NAMALWA (cell line): ENCODE data around the gene IL15RA.
"Not testable (repeated sequence)": the region's sequence is repeated elsewhere in the genome, so short reads cannot be mapped to it uniquely, and the experiment has no call there.

ENCODE experiments used
- DNase-seq: peaks from one replicate; pipeline ENCODE4 v3.0.0-alpha.2; 2015; ENCODE audit warnings: low spot score

IL15RA gene

GRCh38 chr10:6005856-6006395 lies 28.6 kb upstream of the IL15RA start:
- DNase-seq = no peak

GRCh38 chr10:6005161-6005804 lies 27.9 kb upstream of the IL15RA start:
- not testable (repeated sequence) for DNase-seq

GRCh38 chr10:6002809-6003510 lies 25.6 kb upstream of the IL15RA start:
- no peak for DNase-seq

DNA sequence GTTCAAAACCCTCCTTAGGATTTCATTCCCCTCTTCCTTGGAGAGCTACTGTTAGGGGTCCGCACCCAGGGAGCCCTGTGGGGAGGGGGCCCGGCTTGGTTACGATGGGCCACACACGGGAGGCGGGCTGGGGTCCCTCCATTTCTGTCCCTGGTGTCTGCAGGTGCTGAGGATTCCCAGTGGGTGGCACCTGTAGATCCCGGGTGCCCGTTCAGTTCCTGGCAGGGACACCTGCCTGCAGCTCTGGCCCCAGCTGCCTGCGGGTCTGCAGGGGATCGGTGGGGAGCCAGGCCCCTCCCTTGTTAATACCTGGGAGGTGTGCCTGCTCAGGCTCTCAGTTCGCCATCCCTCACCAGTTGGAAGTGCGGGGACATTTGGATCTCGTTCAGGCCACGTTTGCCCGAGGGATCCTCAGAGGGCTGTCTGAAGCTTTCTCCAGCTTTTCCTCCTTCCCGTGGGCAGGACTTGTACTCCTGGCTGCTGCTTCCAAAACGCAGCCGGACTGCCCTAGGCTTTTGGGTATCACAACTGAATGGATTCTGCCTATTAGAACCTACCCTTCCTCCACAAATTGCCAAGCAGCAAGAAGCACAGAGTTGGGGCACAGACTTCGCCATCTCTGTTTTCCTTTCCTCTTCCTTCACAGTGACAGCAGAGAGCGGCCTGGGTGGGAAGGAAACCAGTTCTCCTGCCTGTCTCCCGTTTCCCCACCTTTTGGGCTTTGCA lies 22.3 kb upstream of the IL15RA start:
- DNase-seq = no peak

DNA sequence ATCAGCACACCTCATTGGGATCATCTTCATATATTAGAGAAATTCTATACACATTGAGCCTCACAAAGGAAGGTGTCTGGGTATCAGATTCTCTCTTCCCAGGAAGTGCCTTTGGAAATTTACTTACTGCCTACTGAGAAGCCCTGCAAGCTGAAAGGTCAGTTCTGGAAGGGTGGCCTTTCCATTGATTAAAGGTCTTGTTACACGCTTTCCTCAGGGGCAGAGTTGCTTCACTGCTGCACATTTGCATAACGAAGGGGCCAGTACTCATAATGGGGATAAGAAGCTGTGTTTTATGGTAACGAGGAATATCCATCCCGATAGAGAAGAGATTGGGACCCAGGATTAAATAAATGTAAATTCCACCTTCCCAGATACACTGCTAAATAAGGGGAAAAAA lies 19.4 kb upstream of the IL15RA start:
- no peak for DNase-seq

- no peak for DNase-seq
Measured at GRCh38 chr10:5992398-5992797, 15.1 kb upstream of the IL15RA start.

DNA sequence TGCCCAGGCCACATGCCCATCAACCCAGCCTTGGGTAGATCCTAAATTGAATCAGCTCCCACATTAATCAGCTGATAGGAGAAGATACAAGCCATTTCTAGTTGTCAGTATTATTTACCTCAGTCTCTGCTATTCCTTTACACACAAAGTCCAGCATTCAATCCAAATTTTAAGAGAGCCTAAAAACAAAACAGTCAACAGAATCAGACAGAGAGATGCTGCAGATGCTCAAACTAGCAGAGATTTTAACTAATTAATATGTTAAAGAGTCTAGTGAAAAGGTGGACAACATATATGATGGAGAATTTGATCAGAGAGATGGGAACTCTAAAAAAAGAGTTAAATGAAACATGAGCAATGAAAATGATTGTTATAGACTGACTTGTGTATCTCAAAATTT lies 14.4 kb upstream of the IL15RA start:
- no peak for DNase-seq

- DNase-seq = no peak
Measured at GRCh38 chr10:5989756-5990155, 12.4 kb upstream of the IL15RA start.

DNA sequence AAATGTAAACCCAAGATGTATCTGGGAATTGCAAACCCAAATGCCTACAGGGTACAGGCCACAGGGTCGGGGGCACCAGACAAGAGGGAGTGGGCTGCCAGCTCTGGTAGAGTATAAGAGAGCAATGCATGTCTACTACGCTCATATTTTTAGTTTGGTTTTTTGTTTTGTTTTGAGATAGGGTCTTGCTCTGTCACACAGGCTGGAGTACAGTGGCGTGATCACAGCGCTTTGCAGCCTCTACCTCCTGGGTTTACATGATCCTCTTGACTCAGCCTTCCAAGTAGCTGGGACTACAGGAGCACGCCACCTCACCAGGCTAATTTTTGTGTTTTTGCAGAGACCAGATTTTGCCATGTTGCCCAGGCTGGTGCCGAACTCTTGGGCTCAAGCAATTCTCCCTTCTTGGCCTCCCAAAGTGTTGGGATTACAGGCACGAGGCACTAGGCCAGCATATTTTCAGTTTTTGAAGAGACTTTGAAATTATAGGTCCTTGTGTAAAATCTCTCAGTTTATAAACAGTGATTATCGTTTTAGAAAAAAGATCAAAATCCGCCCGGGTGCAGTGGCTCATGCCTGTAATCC lies 11.1 kb upstream of the IL15RA start:
- DNase-seq = no peak

DNA sequence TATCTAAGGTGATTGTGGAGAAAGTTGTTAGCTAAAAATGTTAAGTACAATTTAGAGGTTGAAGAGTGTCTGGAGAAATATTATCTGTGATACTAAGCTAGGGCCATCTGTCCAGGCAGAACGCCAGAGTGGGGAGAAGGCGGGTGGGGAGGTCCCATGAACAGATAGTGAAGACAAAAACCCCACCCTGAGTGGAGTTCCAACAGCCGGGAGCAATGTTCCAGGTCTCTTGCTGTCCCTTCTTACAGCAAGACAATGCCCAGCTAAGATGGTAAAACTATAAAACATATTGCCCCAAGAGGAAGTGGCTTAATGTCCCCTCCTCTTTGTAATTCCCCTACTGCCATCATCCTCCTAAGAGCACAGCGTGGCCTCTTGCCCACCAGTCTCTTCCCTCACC lies 10.4 kb upstream of the IL15RA start:
- DNase-seq = no peak

DNA sequence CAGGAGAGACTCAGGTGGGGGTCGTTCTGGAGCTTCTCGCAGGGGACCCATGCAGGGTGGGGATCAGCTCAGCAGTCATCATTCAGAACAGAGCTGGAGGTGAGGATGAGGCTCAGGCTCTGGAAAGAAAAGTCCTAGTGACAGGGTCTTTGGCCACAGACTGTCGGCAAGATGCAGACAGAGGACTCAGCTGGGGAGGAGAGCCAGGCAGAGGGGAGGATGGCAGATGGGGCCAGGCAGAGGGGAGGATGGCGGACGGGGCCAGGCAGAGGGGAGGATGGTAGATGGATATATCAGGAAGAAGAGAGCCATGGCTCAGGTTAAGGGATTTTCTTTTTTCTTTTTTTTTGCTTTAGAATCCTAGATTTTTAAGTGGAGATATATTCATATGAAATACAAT lies 7.7 kb upstream of the IL15RA start:
- no peak for DNase-seq

GRCh38 chr10:5983774-5984173 lies 6.4 kb upstream of the IL15RA start:
- no peak for DNase-seq

GRCh38 chr10:5981529-5981928 lies 4.2 kb upstream of the IL15RA start:
- DNase-seq = no peak

DNA sequence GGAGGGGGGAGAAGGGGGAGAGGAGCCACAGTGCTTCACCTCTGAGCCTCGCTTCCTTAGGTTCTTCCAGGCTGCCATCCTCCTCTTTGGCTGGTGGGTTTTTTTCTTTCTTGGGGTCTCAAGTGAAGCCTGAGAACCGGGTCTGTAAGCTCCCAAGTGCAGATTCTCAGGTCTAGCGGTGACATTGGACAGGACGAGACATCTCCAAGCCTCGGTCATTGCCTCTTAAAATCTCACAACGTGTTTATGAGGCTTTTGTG lies 817 bp upstream of the IL15RA start:
- peak; percentile 44 for DNase-seq

- peak; percentile 47 for DNase-seq
Measured at GRCh38 chr10:5976512-5977470, 552 bp downstream of the IL15RA start.

- DNase-seq = peak; percentile 82
Measured at GRCh38 chr10:5975641-5976473, 1.5 kb downstream of the IL15RA start.

GRCh38 chr10:5973069-5973468 lies 4.3 kb downstream of the IL15RA start:
- DNase-seq = no peak

- DNase-seq = no peak
Measured at GRCh38 chr10:5971886-5972285, 5.5 kb downstream of the IL15RA start.

DNA sequence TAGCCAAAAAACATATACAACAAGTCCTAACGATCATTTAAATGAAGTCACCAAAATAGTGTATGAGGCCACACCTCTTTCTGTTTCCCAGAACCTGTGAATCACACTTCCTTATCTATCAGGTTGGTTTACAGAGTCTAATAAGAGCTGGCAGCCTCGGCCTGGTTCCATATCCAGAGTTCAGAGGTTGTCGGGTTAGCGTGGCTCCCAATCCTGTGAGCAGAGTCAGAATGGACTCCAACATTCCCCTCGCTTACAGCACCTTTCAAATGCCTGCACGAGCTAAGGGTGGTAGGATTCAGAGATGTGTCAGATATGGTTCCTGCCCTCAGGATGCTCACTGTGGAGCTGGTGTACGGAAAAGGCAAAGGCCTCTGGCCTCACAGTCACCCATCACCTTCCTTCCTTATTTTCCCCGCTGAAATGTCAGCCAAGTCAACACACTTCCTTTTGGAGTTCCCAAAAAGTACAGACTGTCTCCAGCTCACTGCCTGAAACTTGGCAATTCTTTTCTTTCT lies 6.0 kb downstream of the IL15RA start:
- no peak for DNase-seq

DNA sequence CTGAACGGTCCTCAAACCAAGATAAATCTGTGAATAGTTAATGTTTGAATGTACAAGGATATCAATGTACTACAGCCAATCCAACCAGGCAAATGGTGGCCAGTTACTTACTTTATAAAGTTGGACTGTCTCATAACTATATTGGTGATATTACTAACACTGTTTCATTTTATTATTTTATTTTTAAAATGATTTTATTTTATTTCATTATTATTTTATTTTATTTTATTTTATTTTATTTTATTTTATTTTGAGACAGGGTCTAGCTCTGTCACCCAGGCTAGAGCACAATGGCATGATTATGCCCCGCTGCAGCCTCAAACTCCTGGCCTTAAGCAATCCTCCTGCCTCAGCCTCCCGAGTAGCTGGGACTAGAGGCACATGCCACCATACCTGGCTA lies 6.8 kb downstream of the IL15RA start:
- DNase-seq = no peak

GRCh38 chr10:5970066-5970465 lies 7.3 kb downstream of the IL15RA start:
- no peak for DNase-seq
